NCI-H2227 (cell line): ENCODE data around the gene GBX1.
A peak's percentile ranks its signal among the peaks of the same experiment; 100 is the strongest.

Experiments
- DNase-seq: peaks from one replicate; lab custom pipeline; 2025; ENCODE audit not compliant: unreplicated experiment; lab: John Stamatoyannopoulos, UW

The GBX1 gene

GRCh38 chr7:151129117-151129959 is 38.2 kb downstream of the GBX1 start:
- no peak for DNase-seq

GRCh38 chr7:151128716-151129115 is 38.8 kb downstream of the GBX1 start:
- DNase-seq, result no peak

GRCh38 chr7:151128144-151128543 is 39.4 kb downstream of the GBX1 start:
- no peak for DNase-seq

GRCh38 chr7:151126491-151127137 is 40.9 kb downstream of the GBX1 start:
- DNase-seq, result peak; percentile 68

- peak; percentile 90 for DNase-seq
These were observed 41.5 kb downstream of the GBX1 start for GRCh38 chr7:151125846-151126481.

DNA sequence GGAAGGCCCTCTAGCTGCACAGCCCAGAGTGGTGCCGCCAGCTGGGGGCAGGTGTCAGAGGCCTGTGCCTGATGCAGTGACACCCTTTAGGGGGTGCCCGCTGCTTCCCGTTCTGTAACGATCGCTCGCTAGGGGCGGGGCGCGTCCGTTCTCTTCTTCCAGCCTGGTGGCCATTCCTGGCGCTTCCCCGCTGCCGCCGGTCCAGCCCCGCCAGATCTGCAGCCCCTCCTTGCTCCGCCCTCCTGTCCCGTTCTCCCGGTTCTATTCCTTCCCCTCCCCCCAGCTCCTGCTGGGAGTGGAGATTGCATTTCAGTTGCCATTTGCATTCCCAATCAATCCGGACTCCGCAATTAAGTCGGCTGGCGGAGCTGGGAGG is 42.0 kb downstream of the GBX1 start:
- DNase-seq, result peak; percentile 84

DNA sequence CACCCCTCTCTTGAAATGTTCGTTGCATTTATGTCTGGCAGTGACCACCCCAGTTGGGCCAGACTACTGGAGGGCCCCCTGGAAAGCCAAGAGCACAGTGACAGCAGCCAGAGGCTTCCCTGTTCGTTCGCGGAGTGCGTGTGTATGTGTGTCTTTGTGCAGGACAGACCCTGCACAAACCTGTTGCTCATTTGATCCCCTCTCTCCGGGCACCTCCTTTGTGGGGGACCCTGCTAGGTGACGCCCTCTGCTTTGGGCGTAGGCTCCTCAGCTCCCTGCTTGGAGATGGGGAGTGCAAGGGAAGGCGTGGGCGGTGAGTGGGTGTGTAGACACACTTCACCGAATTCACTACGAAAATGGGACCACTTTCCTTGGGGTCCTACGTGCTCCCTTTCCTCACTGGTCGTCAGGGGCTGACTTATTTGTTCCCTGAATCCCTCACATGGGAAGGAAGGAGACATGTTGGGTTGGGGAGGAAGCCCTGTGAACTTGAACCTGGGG is 42.5 kb downstream of the GBX1 start:
- no peak for DNase-seq

- DNase-seq, result no peak
These were observed 43.0 kb downstream of the GBX1 start for GRCh38 chr7:151124481-151124880.

- DNase-seq, result peak; percentile 91
These were observed 43.6 kb downstream of the GBX1 start for GRCh38 chr7:151123822-151124464.

DNA sequence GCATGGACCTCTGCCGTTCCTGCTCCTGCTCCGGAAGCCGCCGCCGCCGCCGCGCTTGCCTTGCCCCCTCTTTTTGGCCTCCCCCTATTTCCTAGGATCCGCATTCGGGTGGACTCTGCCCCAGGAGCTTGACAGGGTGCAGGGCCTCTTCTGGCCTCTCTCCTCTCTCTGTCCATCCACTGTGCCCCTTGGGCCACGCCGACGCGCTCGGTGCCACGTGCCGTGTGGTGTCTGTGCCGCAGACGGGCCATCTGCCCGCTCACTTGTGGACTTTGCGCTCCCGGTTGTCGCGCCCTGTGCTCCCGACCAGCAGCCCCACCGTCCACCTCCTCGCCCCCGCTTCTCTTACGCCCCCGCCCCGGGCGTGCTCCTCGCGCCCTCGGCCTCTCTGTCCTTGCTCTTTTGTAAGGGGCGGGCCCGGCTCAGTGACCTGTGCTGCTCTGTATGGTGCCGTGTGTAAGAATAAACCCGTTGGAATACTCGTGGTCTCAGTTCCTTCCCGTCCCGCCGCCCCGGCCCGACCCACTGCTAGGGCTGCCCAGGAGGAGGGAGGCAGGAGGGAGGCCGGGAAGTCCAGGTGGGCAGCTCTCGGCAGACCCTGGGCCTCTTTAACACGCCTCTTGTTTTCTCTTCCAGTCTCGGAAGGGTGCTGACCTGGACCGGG is 44.2 kb downstream of the GBX1 start:
- no peak for DNase-seq

DNA sequence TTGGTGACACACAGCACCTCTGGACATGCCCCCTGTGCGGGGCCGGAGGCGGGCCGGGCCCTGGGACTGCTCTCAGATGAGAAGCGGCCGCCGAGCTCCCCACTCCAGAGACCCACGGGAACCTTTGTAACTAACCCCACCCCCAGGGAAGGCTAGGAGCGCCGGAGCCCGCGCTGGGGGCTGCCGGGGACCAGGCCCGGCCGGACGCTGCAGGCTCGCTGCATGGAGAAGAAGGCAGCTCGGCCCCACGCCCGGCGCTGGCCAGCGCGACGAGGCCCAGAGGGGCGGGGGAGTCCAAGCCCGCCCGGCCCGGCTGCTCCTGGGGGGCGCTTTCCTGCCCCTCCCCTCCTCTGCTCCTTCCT is 44.7 kb downstream of the GBX1 start:
- DNase-seq, result no peak

DNA sequence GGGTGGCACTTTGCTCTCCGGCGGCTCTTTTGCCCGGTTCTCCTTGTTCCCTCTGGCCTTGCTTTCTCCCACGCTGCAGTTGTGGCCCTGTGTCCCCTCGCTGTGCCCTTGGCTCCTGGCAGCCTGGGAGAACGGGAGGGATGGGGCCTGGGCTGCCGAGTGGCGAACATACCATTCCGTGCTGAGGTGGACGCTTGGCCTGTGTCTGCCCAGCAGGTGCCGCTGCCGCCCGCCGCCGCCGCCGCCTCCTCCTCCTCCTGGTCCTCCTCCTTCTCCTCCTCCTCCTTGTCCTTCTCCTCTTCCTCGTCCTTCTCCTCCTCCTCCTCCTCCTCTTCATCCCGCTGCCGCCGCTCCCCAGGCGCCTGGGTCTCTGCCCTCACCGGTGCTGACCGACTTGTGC is 45.2 kb downstream of the GBX1 start:
- DNase-seq, result no peak

- DNase-seq, result no peak
These were observed 45.9 kb downstream of the GBX1 start for GRCh38 chr7:151121380-151122170.

DNA sequence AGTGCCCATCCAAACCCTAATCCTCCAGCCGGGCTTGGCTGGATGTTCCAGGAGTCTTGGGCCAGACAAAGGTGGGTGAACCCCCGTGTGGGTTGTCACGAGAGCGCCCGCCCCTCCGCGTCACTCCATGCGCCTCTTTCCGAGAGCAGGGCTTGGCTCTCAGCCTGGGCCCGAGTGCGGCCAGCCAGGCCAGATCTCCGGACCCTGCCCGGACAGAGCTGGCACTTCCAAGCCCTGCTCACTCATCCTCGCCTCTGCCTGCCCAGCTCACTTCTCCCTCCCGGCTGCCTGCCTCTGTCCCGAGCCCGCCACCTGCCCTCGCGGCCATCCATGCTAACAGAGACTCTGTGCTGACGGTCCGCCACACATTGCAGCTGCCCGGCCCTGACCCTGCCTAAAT is 46.6 kb downstream of the GBX1 start:
- DNase-seq, result no peak

GRCh38 chr7:151119902-151120301 is 47.6 kb downstream of the GBX1 start:
- peak; percentile 60 for DNase-seq

GRCh38 chr7:151119055-151119415 is 48.5 kb downstream of the GBX1 start:
- no peak for DNase-seq

GRCh38 chr7:151118108-151119054 is 49.1 kb downstream of the GBX1 start:
- no peak for DNase-seq

DNA sequence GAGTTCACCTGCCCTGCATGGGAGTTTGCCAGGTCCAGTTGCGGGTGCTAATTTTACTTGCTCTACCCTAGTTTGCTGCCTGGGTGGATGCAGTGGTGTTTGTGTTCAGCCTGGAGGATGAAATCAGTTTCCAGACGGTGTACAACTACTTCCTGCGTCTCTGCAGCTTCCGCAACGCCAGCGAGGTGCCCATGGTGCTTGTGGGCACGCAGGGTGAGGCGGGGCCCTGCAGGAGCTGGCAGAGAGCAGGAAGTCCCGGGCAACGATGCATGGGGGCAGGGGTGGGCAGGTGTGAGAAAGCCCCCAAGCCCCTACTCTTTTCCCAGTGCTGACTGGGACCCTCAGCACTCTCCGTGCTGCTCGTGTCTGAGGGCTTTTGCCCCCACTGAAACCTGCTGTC is 49.9 kb downstream of the GBX1 start:
- no peak for DNase-seq
